UCSD-AML1 (cell line): ENCODE results near the gene MACROD2.
A peak's percentile ranks its signal among the peaks of the same experiment; 100 is the strongest.

Source experiments
- DNase-seq: peaks from one replicate; lab custom pipeline; 2025; ENCODE audit not compliant: unreplicated experiment; lab: John Stamatoyannopoulos, UW

Gene MACROD2

GRCh38 chr20:15899967-15900366, 1904.7 kb downstream of the MACROD2 start:
- DNase-seq = no peak

DNA sequence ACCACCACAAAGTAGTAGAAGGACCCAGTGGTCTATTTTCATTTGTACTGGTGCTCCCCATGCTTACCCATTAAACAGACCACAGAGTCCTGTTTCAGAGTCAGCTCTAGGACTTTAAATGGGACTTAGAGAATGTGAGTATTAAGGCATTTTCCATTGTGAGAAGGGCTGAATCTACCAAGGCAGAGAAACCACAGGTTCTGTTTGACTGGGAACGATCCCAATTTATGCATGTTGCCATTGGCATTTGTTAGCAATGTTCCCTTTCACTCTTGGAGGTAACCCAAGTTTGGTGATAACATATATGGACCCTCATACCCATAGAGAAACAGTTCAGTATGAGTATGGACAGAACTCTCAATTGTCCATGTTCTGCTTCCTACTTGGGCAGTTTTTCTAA, 1905.1 kb downstream of the MACROD2 start:
- no peak for DNase-seq

- peak; percentile 29 for DNase-seq
Observed at GRCh38 chr20:15902493-15902892, 1907.2 kb downstream of the MACROD2 start.

DNA sequence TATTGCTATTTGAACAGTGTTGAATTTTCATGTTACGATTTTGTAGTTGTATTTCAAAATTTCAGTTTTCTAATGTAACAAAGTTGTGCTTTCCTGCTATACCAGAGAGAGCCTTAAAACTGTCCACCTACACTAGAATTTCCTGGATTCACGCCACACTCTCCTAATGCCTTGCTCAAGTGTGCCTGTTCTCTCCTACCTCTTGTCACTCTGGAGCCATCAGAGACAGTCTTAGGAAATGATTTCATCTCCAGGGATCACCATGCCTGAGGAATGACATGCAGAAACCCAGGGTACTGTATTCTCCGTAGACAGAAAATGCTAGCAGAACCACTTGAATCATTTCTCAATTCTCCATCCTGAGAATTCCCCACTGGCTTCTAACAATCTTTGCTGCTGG, 1910.3 kb downstream of the MACROD2 start:
- no peak for DNase-seq

GRCh38 chr20:15909995-15910394, 1914.7 kb downstream of the MACROD2 start:
- no peak for DNase-seq

- no peak for DNase-seq
Observed at GRCh38 chr20:15911581-15911980, 1916.3 kb downstream of the MACROD2 start.

DNA sequence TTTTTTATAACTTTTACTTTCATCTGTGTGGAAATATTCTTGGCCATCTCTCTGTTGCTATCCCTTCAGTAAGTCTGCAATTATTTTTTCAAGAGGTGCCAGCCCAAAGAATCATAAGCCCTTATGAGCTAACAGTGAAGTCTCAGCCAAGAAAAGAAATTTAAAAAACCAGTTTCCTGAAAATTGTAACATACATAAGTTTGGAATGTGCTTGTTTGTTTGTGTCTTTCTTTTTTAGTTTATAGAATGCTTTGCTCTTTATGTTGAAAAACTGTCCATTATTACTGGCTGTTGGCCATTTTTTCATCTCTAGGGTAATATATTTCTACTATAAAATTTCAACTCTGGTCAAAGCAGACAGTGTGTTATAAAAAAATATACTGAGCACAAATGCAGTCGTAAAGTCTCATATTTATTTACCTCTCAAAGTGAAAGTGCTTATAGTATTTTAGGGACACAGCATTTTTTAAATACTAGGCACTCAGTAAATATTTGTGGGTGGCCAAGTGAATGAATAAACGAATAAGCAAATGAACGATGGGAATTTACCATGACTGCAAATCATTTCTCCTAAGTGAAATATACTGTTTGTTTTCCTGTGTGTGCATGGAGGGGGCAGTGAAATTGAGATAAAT, 1918.2 kb downstream of the MACROD2 start:
- DNase-seq = no peak

DNA sequence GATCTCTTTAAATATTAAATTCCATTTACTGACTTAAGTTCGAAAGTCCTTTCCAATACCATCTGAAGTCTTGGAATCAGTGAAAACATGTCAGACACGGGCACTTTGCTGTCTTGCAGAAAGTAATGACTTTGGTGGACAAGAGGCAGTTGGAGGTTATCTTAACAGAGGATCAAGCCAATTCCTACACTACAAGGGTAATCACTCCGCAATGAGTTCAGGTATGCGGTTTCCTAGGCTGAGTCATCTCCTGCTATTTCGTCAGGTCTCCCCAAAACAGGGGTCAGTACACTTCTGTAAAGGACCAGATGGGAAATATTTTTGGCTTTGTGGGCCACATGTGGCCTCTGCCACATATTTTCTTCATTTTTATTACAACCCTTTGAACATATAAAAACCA, 1921.3 kb downstream of the MACROD2 start:
- no peak for DNase-seq

DNA sequence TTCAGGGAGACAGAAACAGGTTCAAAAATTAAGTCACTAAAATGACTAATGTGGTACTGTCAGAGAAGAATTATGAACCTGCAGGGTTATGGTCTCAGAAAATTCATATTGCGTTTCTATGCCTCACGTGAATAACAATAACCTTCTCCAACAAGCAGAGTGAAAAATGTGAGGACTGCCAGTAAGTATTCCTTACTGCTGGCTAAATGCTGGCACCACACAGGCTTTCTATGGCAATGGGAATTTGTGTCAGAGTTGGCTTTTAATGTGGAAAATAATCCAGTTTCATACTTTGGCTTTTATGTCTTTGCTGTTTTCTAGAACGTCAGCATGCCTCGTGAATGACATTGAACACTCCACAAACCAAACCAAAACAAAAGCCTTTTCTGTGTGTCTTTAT, 1922.0 kb downstream of the MACROD2 start:
- DNase-seq = no peak

GRCh38 chr20:15918631-15919030, 1923.3 kb downstream of the MACROD2 start:
- no peak for DNase-seq

DNA sequence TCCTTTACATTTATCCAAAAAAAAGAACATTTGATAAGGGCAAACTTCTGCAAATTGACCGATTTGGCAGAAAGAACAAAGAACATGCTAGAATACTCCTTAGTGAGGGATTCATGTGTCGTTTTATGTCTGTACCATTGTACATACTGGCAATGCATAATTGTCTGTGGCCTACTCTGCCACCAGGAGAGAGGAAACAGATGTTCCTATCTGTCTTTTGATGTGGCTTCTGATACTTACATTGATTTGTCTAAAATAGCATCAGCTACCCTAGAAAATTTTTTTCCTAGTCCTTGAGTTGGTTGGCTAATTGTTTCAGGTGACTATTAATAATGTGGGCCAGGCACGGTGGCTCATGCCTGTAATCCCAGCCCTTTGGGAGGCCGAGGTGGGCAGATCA, 1923.8 kb downstream of the MACROD2 start:
- DNase-seq = no peak

- no peak for DNase-seq
Observed at GRCh38 chr20:15921930-15922329, 1926.6 kb downstream of the MACROD2 start.

- DNase-seq = no peak
Observed at GRCh38 chr20:15922556-15922955, 1927.2 kb downstream of the MACROD2 start.

DNA sequence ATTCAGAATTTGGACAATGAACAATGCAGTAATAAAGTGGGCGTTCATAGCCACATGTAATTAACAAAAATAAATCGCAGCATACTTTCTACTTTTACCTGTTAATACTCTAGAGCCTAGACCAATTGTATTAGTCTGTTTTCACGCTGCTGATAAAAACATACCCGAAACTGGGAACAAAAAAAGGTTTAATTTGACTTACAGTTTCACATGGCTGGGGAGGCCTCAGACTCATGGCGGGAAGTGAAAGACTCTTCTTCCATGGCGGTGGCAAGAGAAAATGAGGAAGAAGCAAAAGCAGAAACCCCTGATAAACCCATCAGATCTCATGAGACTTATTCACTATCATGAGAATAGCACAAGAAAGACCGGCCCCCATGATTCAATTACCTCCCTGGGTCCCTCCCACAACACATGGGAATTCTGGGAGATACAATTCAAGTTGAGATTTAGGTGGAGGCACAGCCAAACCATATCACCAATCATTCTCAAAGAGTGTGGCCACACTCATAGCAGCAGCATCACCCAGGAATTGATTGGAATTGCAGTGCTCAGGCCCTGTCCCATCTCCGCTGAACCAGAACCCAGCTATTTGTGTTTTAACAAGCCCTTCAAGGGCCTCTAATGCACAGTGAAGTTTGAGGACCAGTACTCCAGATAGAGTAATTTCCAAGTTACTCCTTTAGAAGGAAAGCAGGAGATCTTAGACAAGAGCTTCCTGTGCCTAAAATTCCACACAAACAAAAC, 1927.9 kb downstream of the MACROD2 start:
- no peak for DNase-seq

GRCh38 chr20:15924556-15924955, 1929.2 kb downstream of the MACROD2 start:
- DNase-seq = no peak

GRCh38 chr20:15925376-15925775, 1930.1 kb downstream of the MACROD2 start:
- no peak for DNase-seq

- no peak for DNase-seq
Observed at GRCh38 chr20:15927893-15928650, 1932.8 kb downstream of the MACROD2 start.

DNA sequence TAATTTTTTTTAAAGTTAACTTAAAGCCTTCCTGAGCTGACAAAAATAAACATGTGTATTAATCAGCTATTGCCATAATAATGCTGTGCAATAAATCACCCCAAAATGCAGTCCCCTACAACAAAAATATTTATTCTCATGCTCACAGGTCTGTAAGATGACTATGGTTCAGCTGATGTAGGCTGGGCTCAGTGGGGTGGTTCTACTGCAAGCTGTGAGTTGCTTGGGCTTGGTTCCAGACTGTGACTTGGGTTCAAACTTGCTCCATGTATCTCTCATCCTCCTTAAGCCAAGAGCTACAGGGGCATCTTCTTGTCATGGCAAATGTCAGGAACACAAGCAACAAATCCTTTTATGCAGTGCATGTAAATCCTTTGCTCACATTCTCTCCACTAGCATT, 1933.6 kb downstream of the MACROD2 start:
- DNase-seq = no peak

GRCh38 chr20:15930311-15931305, 1935.3 kb downstream of the MACROD2 start:
- no peak for DNase-seq

GRCh38 chr20:15931897-15932296, 1936.6 kb downstream of the MACROD2 start:
- no peak for DNase-seq

- no peak for DNase-seq
Observed at GRCh38 chr20:15937179-15937578, 1941.9 kb downstream of the MACROD2 start.
